K562 (cell line): Measurements from ENCODE around the gene LZTR1.

Experiments
- EP300 ChIP-seq: IDR thresholded peaks from 2 replicates; pipeline ENCODE4 v1.6.1; 2012; ENCODE audit warnings: low read length, improper control_type of control experiment
- POLR2A ChIP-seq: fragments of 450-650 bp; conservative IDR thresholded peaks from 2 replicates; pipeline ENCODE4 v1.6.1; 2016
- SMAD3 ChIP-seq: fragments of 450-650 bp; formaldehyde crosslinking; conservative IDR thresholded peaks from 2 replicates; pipeline ENCODE4 v1.4.0; 2020; ENCODE audit warnings: mild to moderate bottlenecking
- SP2 ChIP-seq: IDR thresholded peaks from 2 replicates; pipeline ENCODE4 v1.6.1; 2011; ENCODE audit warnings: mild to moderate bottlenecking, low read depth, low read length, moderate library complexity; ENCODE audit not compliant: poor library complexity, severe bottlenecking; ENCODE audit errors: extremely low read depth
- TAF1 ChIP-seq: IDR thresholded peaks from 2 replicates; pipeline ENCODE4 v1.6.1; 2011; ENCODE audit warnings: mild to moderate bottlenecking, low read length, moderate library complexity; ENCODE audit not compliant: insufficient read depth, control insufficient read depth, severe bottlenecking; ENCODE audit errors: extremely low read depth
- TAF7 ChIP-seq: fragments of 450-650 bp; IDR thresholded peaks from 2 replicates; pipeline ENCODE4 v1.6.1; 2016; ENCODE audit warnings: missing genetic modification characterization, missing compliant biosample characterization
- TEAD4 ChIP-seq, 2 experiments: sonication (generic) in 1 of 2; formaldehyde crosslinking in 1 of 2; IDR thresholded peaks; 2 replicates each; pipeline versions ENCODE4 v1.6.1 to v1.8.0; 2012 to 2022; ENCODE audit warnings: borderline replicate concordance in 1 of 2, inconsistent platforms in 1 of 2, low read length in 1 of 2, mild to moderate bottlenecking in 1 of 2, missing genetic modification reagents in 1 of 2
- ZNF274 ChIP-seq: IDR thresholded peaks from 2 replicates; pipeline ENCODE4 v1.6.1; 2011; ENCODE audit warnings: low read depth, mild to moderate bottlenecking, low read length, moderate library complexity, borderline replicate concordance
- TF ChIP-seq, protein P1 (sequence below): fragments of 250-450 bp; sonication (Bioruptor Pico); IDR thresholded peaks from 2 replicates; pipeline ENCODE4 v1.5.0; 2021; ENCODE audit warnings: mild to moderate bottlenecking, moderate library complexity

DNA sequence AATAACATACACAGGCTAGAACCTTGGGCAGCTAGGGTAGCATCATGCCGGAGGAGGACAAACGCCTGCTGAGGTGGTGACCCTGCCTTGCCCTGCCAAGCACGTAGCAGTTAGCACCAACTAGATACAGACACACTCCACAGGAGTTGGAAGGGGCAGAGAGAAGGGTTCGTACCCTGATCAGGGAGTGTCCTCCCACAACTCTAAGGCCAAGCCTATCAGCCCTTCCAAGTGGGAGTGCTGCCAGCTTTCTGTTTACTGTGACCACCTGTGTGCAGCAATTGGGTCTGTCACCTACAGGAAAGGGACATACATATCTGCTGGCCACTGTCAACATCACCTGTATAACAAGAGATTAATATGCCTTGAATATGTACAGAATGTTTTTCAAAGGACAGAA, 21.7 kb downstream of the LZTR1 start:
- no peak for TF ChIP-seq TAF7 (tag)
- TF ChIP-seq EP300, result no peak
- no peak for TF ChIP-seq SMAD3 (CRISPR knock-in tag)
- TF ChIP-seq ZNF274, result no peak
- TF ChIP-seq SP2, result no peak
- no peak for TF ChIP-seq TEAD4 (IDR thresholded peaks at IDR 0.05; ENCODE audit: low read length)
- no peak for TF ChIP-seq TEAD4 (CRISPR knock-in tag; IDR thresholded peaks at IDR 0.05; ENCODE audit: borderline replicate concordance)
- no peak for TF ChIP-seq TAF1
- TF ChIP-seq, protein P1, sequence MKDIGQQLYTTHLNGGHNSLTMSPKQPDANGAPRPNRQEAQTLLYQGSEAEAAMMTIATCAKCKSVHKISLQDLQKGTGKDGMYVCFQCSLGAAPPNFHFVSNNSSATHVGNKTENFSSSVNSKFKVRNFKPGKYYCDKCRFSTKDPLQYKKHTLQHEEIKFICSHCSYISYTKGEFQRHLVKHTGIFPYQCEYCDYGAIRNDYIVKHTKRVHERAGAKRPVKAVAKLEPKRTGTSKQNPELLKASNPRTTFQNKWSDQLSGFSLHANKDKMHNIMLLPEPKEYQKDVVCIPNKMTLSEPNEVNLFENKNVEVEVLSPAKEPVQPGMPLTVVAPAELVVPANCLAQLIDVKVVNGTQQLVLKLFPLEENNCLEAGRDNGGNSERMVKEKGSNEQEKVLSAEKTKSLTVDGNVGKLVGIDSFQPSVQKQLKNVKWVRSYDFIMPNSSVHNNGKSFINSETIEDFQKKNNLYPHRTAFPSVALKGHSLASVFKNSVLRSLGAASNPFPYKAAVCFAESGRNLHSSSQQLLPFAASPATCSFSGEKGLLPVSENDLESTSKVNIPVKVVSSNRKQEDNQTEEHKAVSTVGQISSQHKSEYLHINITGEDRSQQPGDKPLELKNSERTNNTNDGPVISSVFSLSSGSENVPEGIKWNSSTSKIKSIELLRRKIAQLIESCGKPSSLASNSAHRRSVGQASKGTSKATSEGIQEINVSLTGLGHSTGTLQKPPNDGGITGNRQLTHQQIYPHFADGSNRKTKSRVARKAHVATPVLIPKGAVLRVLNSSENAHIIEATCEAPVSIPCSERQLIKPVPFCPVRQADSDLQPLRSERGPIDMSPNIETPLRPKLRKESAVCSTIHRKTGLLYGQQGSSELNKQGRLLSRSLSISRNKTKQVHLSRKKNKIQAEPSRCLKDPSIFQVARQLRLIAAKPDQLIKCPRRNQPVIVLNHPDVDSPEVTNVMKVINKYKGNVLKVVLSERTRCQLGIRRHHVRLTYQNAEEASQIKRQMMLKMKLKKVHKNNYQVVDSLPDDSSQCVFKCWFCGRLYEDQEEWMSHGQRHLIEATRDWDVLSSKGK (CRISPR knock-in tag), result no peak
- TF ChIP-seq POLR2A, result no peak
